Stimulated activated CD4-positive, alpha-beta T cell treated with anti-CD3 and anti-CD28 coated beads, Interleukin-4, amount 100 ng/mL, for 1 hour (primary cell): ENCODE measurements around the gene CRYBA1.

ENCODE experiments used
- DNase-seq: peaks from one replicate; pipeline ENCODE4 v3.0.0-alpha.2; 2020

CRYBA1 gene

DNA sequence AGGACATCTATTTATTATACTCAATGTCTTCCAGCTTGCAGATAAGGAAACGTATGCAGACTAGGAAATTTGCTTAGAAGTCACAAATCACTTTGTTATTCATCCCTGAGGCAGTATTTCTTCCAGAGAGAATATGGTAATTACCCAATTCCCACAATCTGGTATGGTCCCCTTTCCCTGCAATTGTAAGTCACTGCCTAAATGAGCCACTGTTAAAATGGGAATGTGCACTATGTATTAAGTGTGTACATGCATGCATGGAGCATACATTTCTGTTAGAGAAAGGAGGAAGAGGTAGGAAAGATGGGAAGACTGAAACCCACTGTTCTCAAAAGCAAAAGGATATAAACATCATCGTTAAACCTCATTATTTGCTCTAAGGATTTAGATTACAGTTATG lies 37.3 kb downstream of the CRYBA1 start:
- no peak for DNase-seq

GRCh38 chr17:29289852-29290251 lies 43.2 kb downstream of the CRYBA1 start:
- DNase-seq: no peak

DNA sequence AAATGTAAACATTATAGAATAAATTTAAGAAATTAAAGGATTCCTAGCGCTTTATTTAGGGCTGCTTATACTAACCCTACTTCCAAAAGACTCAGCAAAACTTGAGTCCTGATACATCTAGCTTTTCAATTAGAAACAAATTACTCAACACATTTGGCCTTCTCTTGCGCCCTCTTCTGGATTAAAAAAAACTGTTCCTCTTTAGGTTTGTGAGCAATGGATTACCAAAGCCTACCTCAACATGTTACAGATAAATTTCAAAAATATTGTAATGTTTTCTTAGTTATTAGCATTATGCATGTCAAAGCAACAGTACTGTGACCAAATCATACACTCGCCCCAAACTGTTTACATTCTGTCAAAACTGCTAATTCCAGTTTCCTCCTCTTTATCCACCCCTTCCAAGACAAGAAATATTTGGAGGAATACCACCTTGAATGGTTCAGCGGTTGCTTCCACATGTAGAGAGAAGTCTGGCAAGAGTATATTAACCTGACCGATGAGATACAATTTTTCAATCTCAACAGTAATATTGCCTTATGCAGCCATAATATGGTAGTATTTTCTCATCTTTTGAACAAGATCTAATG lies 44.6 kb downstream of the CRYBA1 start:
- no peak for DNase-seq

- DNase-seq: peak; percentile 49
Measured at GRCh38 chr17:29292071-29292991, 45.7 kb downstream of the CRYBA1 start.

- DNase-seq: peak; percentile 58
Measured at GRCh38 chr17:29292992-29293889, 46.6 kb downstream of the CRYBA1 start.

GRCh38 chr17:29293890-29294579 lies 47.4 kb downstream of the CRYBA1 start, which contains the start of gene NUFIP2:
TSS of gene NUFIP2 (minus strand) at chr17:29294148. CDS start at chr17:29294059, 89 bp downstream.
- peak; percentile 98 for DNase-seq

GRCh38 chr17:29294580-29294900 lies 47.9 kb downstream of the CRYBA1 start:
- DNase-seq: no peak

DNA sequence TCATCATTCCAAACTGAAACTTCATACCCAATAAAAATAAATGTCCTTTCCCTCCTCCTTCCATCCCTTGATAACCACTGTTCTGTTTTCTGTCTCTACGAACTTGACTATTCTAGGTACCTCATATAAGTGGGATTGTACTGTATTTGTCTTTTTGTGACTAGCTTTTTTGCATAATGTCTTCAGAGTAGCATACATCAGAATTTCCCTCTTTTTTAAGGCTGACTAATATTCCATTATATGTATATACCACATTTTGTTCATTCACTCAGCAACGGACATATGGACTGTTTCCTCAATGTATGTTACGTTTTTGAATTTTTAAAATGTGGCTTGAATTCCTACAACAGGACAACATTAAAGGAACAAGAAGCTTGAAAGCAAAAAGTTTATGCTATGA lies 48.8 kb downstream of the CRYBA1 start:
- DNase-seq: no peak

DNA sequence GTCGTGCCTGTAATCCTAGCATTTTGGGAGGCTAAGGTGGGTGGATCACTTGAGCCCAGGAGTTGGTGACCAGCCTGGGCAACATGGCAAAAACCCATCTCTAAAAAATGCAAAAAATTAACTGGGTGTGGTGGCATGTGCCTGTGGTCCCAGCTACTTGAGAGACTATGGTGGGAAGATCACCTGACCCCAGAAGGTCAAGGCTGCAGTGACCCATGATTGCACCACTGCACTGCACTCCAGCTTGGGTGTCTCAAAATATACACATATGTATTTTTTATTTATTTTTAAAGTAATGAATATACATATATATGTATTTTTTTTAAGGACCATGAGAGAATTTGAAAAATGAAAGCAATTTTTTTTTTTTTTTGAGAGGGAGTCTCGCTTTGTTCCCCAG lies 52.4 kb downstream of the CRYBA1 start:
- DNase-seq: no peak

GRCh38 chr17:29303386-29303785 lies 56.7 kb downstream of the CRYBA1 start:
- no peak for DNase-seq
